Natural killer cell (primary cell): ENCODE results near the gene FOLR1. TPM values are rescaled to one million over a fixed set of nuclear protein-coding genes. Genes with fewer than 3 reads are reported as not detected.

Experiments
- ATAC-seq, 3 donors: fragments of 150-1000 bp in 2 of 3; fragments of 200-7000 bp in 1 of 3; cut with Tn5 transposase; 1 replicate in 1 of 3; 2 replicates in 2 of 3; pipeline ENCODE4 v1.10.0; 2021; ENCODE audit warnings: mild to moderate bottlenecking in 2 of 3, moderate library complexity in 2 of 3
- DNase-seq, 2 donors: peaks; one replicate each; pipeline versions ENCODE4 v3.0.0 to v3.0.0-alpha.2; 2013 to 2021; ENCODE audit warnings: mixed read lengths in 1 of 2
- H3K27ac ChIP-seq: one replicate; pipeline ENCODE4 v1.5.1; 2013; ENCODE audit warnings: mild to moderate bottlenecking, low read length
- H3K27me3 ChIP-seq: one replicate; pipeline ENCODE4 v1.6.1; 2013; ENCODE audit warnings: low read length; ENCODE audit not compliant: control insufficient read depth, insufficient read depth
- H3K36me3 ChIP-seq: one replicate; pipeline ENCODE4 v1.6.1; 2013; ENCODE audit warnings: low read length; ENCODE audit not compliant: control insufficient read depth, insufficient read depth
- H3K4me1 ChIP-seq: one replicate; pipeline ENCODE4 v1.6.1; 2013; ENCODE audit warnings: low read length; ENCODE audit not compliant: control insufficient read depth, insufficient read depth
- H3K4me3 ChIP-seq: one replicate; pipeline ENCODE4 v1.5.1; 2013; ENCODE audit warnings: low read length
- H3K9me3 ChIP-seq: one replicate; pipeline ENCODE4 v1.6.1; 2013; ENCODE audit warnings: low read length; ENCODE audit not compliant: control insufficient read depth, insufficient read depth
- H3K27ac Mint-ChIP-seq, 2 donors: one replicate each; pipeline ENCODE4 v1.8.0; 2022; ENCODE audit warnings: mild to moderate bottlenecking in 2 of 2, mixed read lengths in 2 of 2, moderate library complexity in 1 of 2
- H3K27me3 Mint-ChIP-seq, 2 donors: one replicate each; pipeline ENCODE4 v1.8.0; 2022; ENCODE audit warnings: low read depth in 2 of 2, mixed read lengths in 2 of 2
- H3K36me3 Mint-ChIP-seq: one replicate; pipeline ENCODE4 v1.8.0; 2022; ENCODE audit warnings: mixed read lengths
- H3K4me1 Mint-ChIP-seq, 2 donors: one replicate each; pipeline ENCODE4 v1.8.0; 2022; ENCODE audit warnings: mixed read lengths in 2 of 2
- H3K4me3 Mint-ChIP-seq: one replicate; pipeline ENCODE4 v1.8.0; 2022; ENCODE audit warnings: mild to moderate bottlenecking, moderate library complexity, mixed read lengths
- H3K9me3 Mint-ChIP-seq, 2 donors: one replicate each; pipeline ENCODE4 v1.8.0; 2022; ENCODE audit warnings: mixed read lengths in 2 of 2
- CTCF ChIP-seq: fragments of 200-600 bp; IDR thresholded peaks from one replicate; pipeline ENCODE4 v1.8.0; 2022; ENCODE audit warnings: antibody characterized with exemption
- WGBS: methylation state at CpG from one replicate; pipeline ENCODE4 v1.1.7; 2013; ENCODE audit warnings: missing lambda C conversion rate; ENCODE audit not compliant: insufficient coverage; 5-methylcytosine and 5-hydroxymethylcytosine counted together
- intact Hi-C: fragments of 100-400 bp; cut with micrococcal nuclease; formaldehyde crosslinking; loops from one replicate; pipeline ENCODE4 v1.14.2; 2022
- total RNA-seq, 4 donors: library from RNA; stranded (reverse); fragments of 120-200 nt in 1 of 4; gene quantifications; one replicate each; pipeline versions ENCODE4 v1.2.3 to v1.2.4, GENCODE V29; 2013 to 2022

FOLR1 gene
- total RNA-seq, 3 donors from 2014 or later (not counting 1 experiment from before 2014, with no cell fraction given), result not detected

GRCh38 chr11:72234514-72234830, 42.5 kb downstream of the FOLR1 start:
- no peak overlapping the region for H3K4me3 ChIP-seq
- H3K27ac ChIP-seq, result no peak overlapping the region
- Mint-ChIP-seq H3K4me1 (peaks cover 9 to 28% of the 10 kb centered on the region in 2 donors), H3K4me3 (no peak overlapping the region), H3K9me3 (no peaks in the 10 kb centered on the region), H3K27me3 (peaks cover 0 to 5% of the 10 kb centered on the region in 2 donors), H3K27ac (peak overlapping the region in 1 of 2 donors; percentile 19), H3K36me3 (no peaks in the 10 kb centered on the region)
- H3K4me1 ChIP-seq, result peaks cover 8% of the 10 kb centered on the region
- intact Hi-C loops, result no loop called here
- DNase-seq (no peak), ATAC-seq (no peak)
- peaks cover 3% of the 10 kb centered on the region for H3K27me3 ChIP-seq
- no peak for TF ChIP-seq CTCF
- H3K9me3 ChIP-seq, result no peaks in the 10 kb centered on the region
- peaks cover 69% of the 10 kb centered on the region for H3K36me3 ChIP-seq
- WGBS, result 51% methylated on average over 3 of the region's 3 CpGs

GRCh38 chr11:72234920-72235319, 43.0 kb downstream of the FOLR1 start:
- Mint-ChIP-seq H3K9me3 (no peaks in the 10 kb centered on the region), H3K4me1 (peaks cover 9 to 30% of the 10 kb centered on the region in 2 donors), H3K4me3 (no peak overlapping the region), H3K27me3 (peaks cover 0 to 6% of the 10 kb centered on the region in 2 donors), H3K36me3 (no peaks in the 10 kb centered on the region), H3K27ac (peak overlapping the region in 1 of 2 donors; percentile 19)
- no peak overlapping the region for H3K27ac ChIP-seq
- 98% methylated on average over 4 of the region's 4 CpGs for WGBS
- H3K27me3 ChIP-seq, result peaks cover 5% of the 10 kb centered on the region
- intact Hi-C loops, result no loop called here
- H3K4me3 ChIP-seq, result no peak overlapping the region
- ATAC-seq (no peak), DNase-seq (no peak)
- H3K4me1 ChIP-seq, result peaks cover 10% of the 10 kb centered on the region
- TF ChIP-seq CTCF, result no peak
- H3K36me3 ChIP-seq, result peaks cover 64% of the 10 kb centered on the region
- no peaks in the 10 kb centered on the region for H3K9me3 ChIP-seq

DNA sequence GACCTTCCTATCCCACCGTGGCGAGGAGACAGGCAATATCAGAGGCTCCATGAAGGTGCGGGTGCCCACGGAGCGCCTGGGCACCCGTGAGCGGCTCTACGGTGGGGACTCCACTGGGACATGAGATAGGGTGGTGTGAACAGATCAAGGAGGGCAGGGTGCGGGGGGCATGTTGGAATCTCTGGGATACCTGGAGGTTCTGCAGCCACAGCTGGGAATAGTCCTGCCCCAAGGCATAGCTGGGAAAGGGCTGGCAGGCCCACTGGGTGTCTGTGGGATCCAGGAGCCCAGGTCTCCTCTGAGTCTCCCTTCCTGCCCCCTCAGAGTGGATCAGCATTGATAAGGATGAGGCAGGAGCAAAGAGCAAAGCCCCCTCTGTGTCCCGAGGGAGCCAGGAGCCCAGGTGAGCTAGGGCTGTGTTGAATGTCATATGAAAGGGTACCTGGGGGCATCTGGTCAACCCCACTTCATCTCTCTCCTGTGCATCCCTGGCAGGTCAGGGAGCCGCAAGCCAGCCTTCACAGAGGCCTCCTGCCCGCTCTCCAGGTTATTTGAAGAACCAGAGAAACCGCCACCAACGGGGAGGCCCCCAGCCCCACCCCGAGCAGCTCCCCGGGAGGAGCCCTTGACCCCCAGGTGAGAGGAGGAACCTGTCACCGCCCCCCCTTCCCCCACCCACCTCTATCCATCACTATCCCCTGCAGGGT, 43.6 kb downstream of the FOLR1 start:
- H3K36me3 ChIP-seq, result peaks cover 58% of the 10 kb centered on the region
- TF ChIP-seq CTCF, result no peak
- H3K4me3 ChIP-seq, result no peak overlapping the region
- peaks cover 4 to 9% of the 10 kb centered on the region in 2 donors for H3K27me3 Mint-ChIP-seq
- peaks cover 13 to 35% of the 10 kb centered on the region in 2 donors for H3K4me1 Mint-ChIP-seq
- intact Hi-C loops, result no loop called here
- H3K4me3 Mint-ChIP-seq, result no peak overlapping the region
- no peak overlapping the region for H3K27ac Mint-ChIP-seq
- H3K27ac ChIP-seq, result no peak overlapping the region
- H3K27me3 ChIP-seq, result peaks cover 10% of the 10 kb centered on the region
- no peak for DNase-seq
- H3K9me3 ChIP-seq, result no peaks in the 10 kb centered on the region
- no peak for ATAC-seq
- WGBS, result 94% methylated on average over 16 of the region's 17 CpGs
- no peaks in the 10 kb centered on the region for H3K36me3 Mint-ChIP-seq
- H3K9me3 Mint-ChIP-seq, result no peaks in the 10 kb centered on the region
- peaks cover 15% of the 10 kb centered on the region for H3K4me1 ChIP-seq
